HepG2 (cell line): Measurements from ENCODE around the gene ALG1L2. TPM values are rescaled to one million over a fixed set of nuclear protein-coding genes. Genes with fewer than 3 reads are reported as not detected.
A peak's percentile ranks its signal among the peaks of the same experiment; 100 is the strongest.

Source experiments
- IRF9 ChIP-seq: sonication (generic); formaldehyde crosslinking; IDR thresholded peaks from 2 replicates; pipeline ENCODE4 v1.8.0; 2022; ENCODE audit warnings: missing genetic modification reagents, mild to moderate bottlenecking, borderline replicate concordance
- KLF15 ChIP-seq: sonication (generic); formaldehyde crosslinking; IDR thresholded peaks from 2 replicates; pipeline ENCODE4 v1.8.1; 2023; ENCODE audit warnings: borderline replicate concordance, mild to moderate bottlenecking, inconsistent platforms, missing genetic modification reagents, mixed read lengths
- MATR3 ChIP-seq: sonication (generic); formaldehyde crosslinking; IDR thresholded peaks from 2 replicates; pipeline ENCODE4 v1.4.0; 2020; ENCODE audit warnings: missing genetic modification reagents
- MYPOP ChIP-seq: sonication (generic); formaldehyde crosslinking; IDR thresholded peaks from 2 replicates; pipeline ENCODE4 v1.8.1; 2023; ENCODE audit warnings: mild to moderate bottlenecking, moderate library complexity, missing genetic modification reagents
- NAIF1 ChIP-seq: sonication (generic); formaldehyde crosslinking; IDR thresholded peaks from 2 replicates; pipeline ENCODE4 v1.5.0; 2020; ENCODE audit warnings: mild to moderate bottlenecking, missing genetic modification reagents, borderline replicate concordance
- PCBP1 ChIP-seq: fragments of 200-400 bp; formaldehyde crosslinking; IDR thresholded peaks from 2 replicates; pipeline ENCODE4 v1.6.1; 2017; ENCODE audit warnings: mild to moderate bottlenecking, low read depth, low read length, borderline replicate concordance
- PHF20 ChIP-seq: sonication (generic); formaldehyde crosslinking; IDR thresholded peaks from 2 replicates; pipeline ENCODE4 v1.5.0; 2020; ENCODE audit warnings: mild to moderate bottlenecking, missing genetic modification reagents
- RERE ChIP-seq: IDR thresholded peaks from 2 replicates; pipeline ENCODE4 v1.6.1; 2016; ENCODE audit warnings: low read depth, missing genetic modification reagents, missing compliant biosample characterization
- THAP9 ChIP-seq: sonication (generic); formaldehyde crosslinking; IDR thresholded peaks from 2 replicates; pipeline ENCODE4; 2020; ENCODE audit warnings: missing genetic modification reagents, mild to moderate bottlenecking, borderline replicate concordance
- ZNF10 ChIP-seq: sonication (generic); formaldehyde crosslinking; IDR thresholded peaks from 2 replicates; pipeline ENCODE4 v1.4.0; 2020; ENCODE audit warnings: mild to moderate bottlenecking, low read depth, missing genetic modification reagents, borderline replicate concordance
- ZNF431 ChIP-seq: sonication (generic); formaldehyde crosslinking; IDR thresholded peaks from 2 replicates; pipeline ENCODE4 v1.9.0; 2022; ENCODE audit warnings: missing genetic modification reagents, low read depth, mild to moderate bottlenecking, borderline replicate concordance
- ZNF543 ChIP-seq: sonication (generic); formaldehyde crosslinking; IDR thresholded peaks from 2 replicates; pipeline ENCODE4 v1.4.0; 2020; ENCODE audit warnings: mild to moderate bottlenecking, missing genetic modification reagents
- ZNF891 ChIP-seq: sonication (generic); formaldehyde crosslinking; IDR thresholded peaks from 2 replicates; pipeline ENCODE4 v1.5.0; 2020; ENCODE audit warnings: mild to moderate bottlenecking, missing genetic modification reagents
- ZXDC ChIP-seq: sonication (generic); formaldehyde crosslinking; IDR thresholded peaks from 2 replicates; pipeline ENCODE4 v1.5.0; 2020; ENCODE audit warnings: mild to moderate bottlenecking, missing genetic modification reagents
- polyA plus RNA-seq, 8 experiments: library from polyadenylated mRNA; depleted of rRNA in 3 of 8; stranded (reverse) in 7 of 8; unstranded in 1 of 8; fragments of >200 nt; fragmentation: Illumina TruSeq in 4 of 8; extraction: Trizol in 4 of 8; gene quantifications; 2 replicates each; pipeline versions ENCODE4 v1.2.1 to v1.2.3, GENCODE V29; 2011 to 2016; ENCODE audit warnings: low read depth in 4 of 8, missing spikeins in 1 of 8, mixed read lengths in 1 of 8; ENCODE audit not compliant: insufficient read depth in 1 of 8
- total RNA-seq, 5 experiments: library from RNA; depleted of rRNA; stranded (reverse); fragments of >200 nt; fragmentation: Illumina TruSeq; extraction: Trizol; gene quantifications; 2 replicates each; pipeline ENCODE4 v1.2.3, GENCODE V29; 2016; ENCODE audit warnings: low read depth in 1 of 5

The ALG1L2 gene
- total and polyA plus RNA-seq, 2 of the 13 experiments (the other 11 are each of a cell fraction or from before 2014, with no cell fraction given) = 0.13 to 0.55 TPM

- no peak for TF ChIP-seq MYPOP (CRISPR knock-in tag)
- no peak for TF ChIP-seq KLF15 (CRISPR knock-in tag)
- no peak for TF ChIP-seq RERE (CRISPR knock-in tag)
- no peak for TF ChIP-seq ZNF431 (CRISPR knock-in tag)
- TF ChIP-seq ZNF543 = no peak; the same call in 1 of the 2 replicates
- TF ChIP-seq PHF20 (CRISPR knock-in tag) = no peak
- no peak for TF ChIP-seq THAP9
- TF ChIP-seq NAIF1 (CRISPR knock-in tag) = no peak
- TF ChIP-seq ZNF891 = 0 out of 2 replicates have a peak, but pooled peaks have one; percentile 38
- no peak for TF ChIP-seq PCBP1
- 0 out of 2 replicates have a peak, but pooled peaks have one; percentile 29 for TF ChIP-seq IRF9 (CRISPR knock-in tag)
- no peak for TF ChIP-seq MATR3 (CRISPR knock-in tag)
- no peak for TF ChIP-seq ZNF10 (CRISPR knock-in tag)
- TF ChIP-seq ZXDC (CRISPR knock-in tag) = no peak
Measured at GRCh38 chr3:130111185-130111864, 29.7 kb downstream of the ALG1L2 start (continued).
